Mammary microvascular endothelial cell (primary cell): ENCODE measurements around the gene CBFA2T2. TPM values are rescaled to one million over a fixed set of nuclear protein-coding genes. Genes with fewer than 3 reads are reported as not detected.

ENCODE experiments used
- total RNA-seq: library from RNA; depleted of rRNA; stranded (reverse); fragments of >200 nt; gene quantifications from 2 replicates; pipeline ENCODE4 v1.2.3, GENCODE V29; 2015

Gene CBFA2T2
- total RNA-seq: 4.4 and 4.5 TPM in 2 replicates

DNA sequence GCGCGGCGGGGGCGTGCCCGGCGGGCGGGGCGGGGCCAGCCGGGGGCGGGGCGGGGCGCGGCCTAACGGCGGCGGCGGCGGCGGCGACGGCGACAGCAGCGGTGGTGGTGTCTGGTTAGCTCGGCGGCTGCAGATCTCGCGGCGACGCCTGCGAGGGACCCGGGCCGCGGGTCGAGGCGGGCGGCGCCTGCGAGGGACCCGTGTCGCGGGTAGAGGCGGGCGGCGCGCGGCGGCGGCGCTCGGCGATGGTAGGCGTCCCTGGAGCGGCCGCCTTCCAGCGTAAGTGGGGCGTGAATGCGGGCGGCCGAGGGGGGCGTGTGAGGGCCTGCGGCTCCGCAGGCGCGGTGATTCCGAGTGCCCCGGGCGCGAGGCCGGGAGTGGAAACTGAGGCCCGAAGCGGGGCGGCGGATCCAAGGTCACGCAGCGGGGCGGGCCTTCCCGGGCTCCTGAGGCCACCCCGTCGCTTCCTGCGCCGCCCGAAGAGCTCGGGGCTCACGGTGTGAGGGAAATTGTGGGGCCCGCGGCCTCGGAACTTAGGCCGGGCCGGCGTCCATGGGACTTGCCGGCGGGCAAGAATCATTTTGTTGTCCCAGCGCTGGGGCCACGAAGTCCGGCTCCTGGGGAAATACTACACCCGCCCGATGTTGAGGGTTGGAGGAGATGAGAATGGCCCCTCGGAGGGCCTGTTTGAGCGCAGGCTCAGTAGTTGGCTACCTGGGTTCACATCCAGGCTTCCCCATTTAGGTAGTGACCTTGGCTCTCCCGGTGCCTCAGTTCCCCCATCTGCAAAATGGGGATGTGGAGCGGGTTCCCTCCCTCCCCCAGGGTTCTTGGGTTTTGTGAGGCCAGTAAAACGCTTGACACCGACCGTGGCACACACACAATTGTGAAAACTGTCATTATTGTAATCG is at the start of gene CBFA2T2:
TSS of gene CBFA2T2 (plus strand) at position 74 of the 911 bp plus-strand sequence. CDS start at position 246, 172 bp downstream.

GRCh38 chr20:33443512-33444239 is 46.2 kb upstream of the CBFA2T2 start, which contains the start of gene SNTA1:
Gene SNTA1 (minus strand): TSS chr20:33443763. CDS start chr20:33443620, 143 bp downstream.

GRCh38 chr20:33662172-33662571 is 172.3 kb downstream of the CBFA2T2 start, which contains the start of gene C20orf144:
Gene C20orf144 (plus strand): TSS chr20:33662327. CDS start chr20:33662346, 19 bp downstream.

GRCh38 chr20:33666293-33667244 is 176.7 kb downstream of the CBFA2T2 start, which contains the start of gene ACTL10:
Gene ACTL10 (plus strand): TSS chr20:33666943. CDS start chr20:33667498, 555 bp downstream.

GRCh38 chr20:33674294-33675135 is 184.6 kb downstream of the CBFA2T2 start, which contains the start of gene NECAB3:
Gene NECAB3 (minus strand): TSS chr20:33674428. CDS start chr20:33674352, 76 bp downstream.

GRCh38 chr20:33686100-33686983 is 196.4 kb downstream of the CBFA2T2 start, which contains the start of gene E2F1:
Gene E2F1 (minus strand): TSS chr20:33686385. CDS start chr20:33686264, 121 bp downstream.

Other genes starting within 250 kb of the CBFA2T2 start
- not detected in 2 replicates for gene BPIFB1, start 206.9 kb upstream of the CBFA2T2 start, total RNA-seq
- gene CDK5RAP1, start 88.6 kb upstream of the CBFA2T2 start, total RNA-seq: 19.3 and 20.7 TPM in 2 replicates
- 7.6 and 8.5 TPM in 2 replicates for gene SNTA1, start 46.3 kb upstream of the CBFA2T2 start, total RNA-seq
- 0.05 TPM in 1 of 2 replicates, not detected in the other for gene C20orf144, start 172.2 kb downstream of the CBFA2T2 start, total RNA-seq
- gene ACTL10, start 176.8 kb downstream of the CBFA2T2 start, total RNA-seq: 1.6 and 1.8 TPM in 2 replicates
- gene NECAB3, start 184.3 kb downstream of the CBFA2T2 start, total RNA-seq: 1.7 and 3.5 TPM in 2 replicates
- 11.2 and 11.7 TPM in 2 replicates for gene E2F1, start 196.3 kb downstream of the CBFA2T2 start, total RNA-seq
- gene PXMP4, start 230.2 kb downstream of the CBFA2T2 start, total RNA-seq: 4.3 and 9.2 TPM in 2 replicates
- gene ZNF341, start 241.9 kb downstream of the CBFA2T2 start, total RNA-seq: 1.6 and 2.4 TPM in 2 replicates